Fibroblast of mammary gland (primary cell): ENCODE measurements around the gene MUC5B.
"Not testable (repeated sequence)": the region's sequence is repeated elsewhere in the genome, so short reads cannot be mapped to it uniquely, and the experiment has no call there.

Experiments
- DNase-seq: peaks from one replicate; pipeline ENCODE4 v3.0.0-alpha.2; 2010; ENCODE audit warnings: low read depth
- H3K4me3 ChIP-seq: 2 replicates; pipeline ENCODE4 v1.5.1; 2011; ENCODE audit warnings: low read depth, mild to moderate bottlenecking, low read length, moderate library complexity; ENCODE audit not compliant: control insufficient read depth
- TF ChIP-seq, protein P1 (sequence below): conservative IDR thresholded peaks from 2 replicates; pipeline ENCODE4 v1.5.1; 2011; ENCODE audit warnings: low read depth, low read length, inconsistent platforms; ENCODE audit not compliant: control insufficient read depth, insufficient read depth

MUC5B gene

DNA sequence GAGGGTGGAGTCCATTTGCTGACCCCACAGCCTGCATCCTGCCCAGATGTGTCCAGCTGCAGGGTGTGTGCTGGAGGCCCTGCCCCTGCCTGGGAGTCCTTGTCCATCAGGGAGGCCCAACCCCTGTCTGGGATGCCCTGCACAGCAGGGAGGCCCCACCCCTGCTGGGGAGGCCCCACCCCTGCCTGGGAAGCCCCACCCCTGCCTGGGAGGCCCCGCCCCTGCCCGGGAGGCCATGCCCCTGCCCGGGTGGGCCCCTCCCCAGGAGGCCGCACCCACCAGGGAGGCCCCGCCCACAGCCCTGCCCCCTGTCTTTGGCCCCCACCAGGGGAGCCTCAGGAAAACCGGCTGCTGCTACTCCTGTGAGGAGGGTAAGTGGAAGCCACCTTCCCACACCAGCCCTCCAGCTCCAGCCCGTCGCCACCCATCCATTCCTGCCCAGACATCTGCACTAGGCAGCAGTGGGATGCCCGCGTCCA lies 37.2 kb downstream of the MUC5B start:
- peak; percentile 27 for DNase-seq
- TF ChIP-seq, protein P1, sequence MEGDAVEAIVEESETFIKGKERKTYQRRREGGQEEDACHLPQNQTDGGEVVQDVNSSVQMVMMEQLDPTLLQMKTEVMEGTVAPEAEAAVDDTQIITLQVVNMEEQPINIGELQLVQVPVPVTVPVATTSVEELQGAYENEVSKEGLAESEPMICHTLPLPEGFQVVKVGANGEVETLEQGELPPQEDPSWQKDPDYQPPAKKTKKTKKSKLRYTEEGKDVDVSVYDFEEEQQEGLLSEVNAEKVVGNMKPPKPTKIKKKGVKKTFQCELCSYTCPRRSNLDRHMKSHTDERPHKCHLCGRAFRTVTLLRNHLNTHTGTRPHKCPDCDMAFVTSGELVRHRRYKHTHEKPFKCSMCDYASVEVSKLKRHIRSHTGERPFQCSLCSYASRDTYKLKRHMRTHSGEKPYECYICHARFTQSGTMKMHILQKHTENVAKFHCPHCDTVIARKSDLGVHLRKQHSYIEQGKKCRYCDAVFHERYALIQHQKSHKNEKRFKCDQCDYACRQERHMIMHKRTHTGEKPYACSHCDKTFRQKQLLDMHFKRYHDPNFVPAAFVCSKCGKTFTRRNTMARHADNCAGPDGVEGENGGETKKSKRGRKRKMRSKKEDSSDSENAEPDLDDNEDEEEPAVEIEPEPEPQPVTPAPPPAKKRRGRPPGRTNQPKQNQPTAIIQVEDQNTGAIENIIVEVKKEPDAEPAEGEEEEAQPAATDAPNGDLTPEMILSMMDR, result no peak
- no peak overlapping the region for H3K4me3 ChIP-seq

DNA sequence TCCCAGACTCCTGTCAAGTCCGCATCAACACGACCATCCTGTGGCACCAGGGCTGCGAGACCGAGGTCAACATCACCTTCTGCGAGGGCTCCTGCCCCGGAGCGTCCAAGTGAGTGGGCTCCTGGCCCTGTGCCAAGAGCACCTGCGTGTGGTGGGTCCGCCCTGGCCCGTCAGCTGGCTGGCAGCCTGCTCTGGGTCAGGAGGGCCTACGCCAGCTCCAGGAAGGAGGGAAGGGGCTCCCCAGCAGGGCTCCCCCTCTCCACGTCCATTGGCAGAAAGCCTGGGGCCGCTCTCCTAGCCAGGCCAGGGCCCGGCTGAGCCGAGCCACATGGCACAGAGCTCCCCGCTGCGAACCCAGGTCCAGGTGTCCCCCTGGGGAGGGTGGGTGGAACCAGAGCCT lies 37.8 kb downstream of the MUC5B start:
- DNase-seq, result no peak
- H3K4me3 ChIP-seq, result no peak overlapping the region
- TF ChIP-seq, protein P1, result no peak

DNA sequence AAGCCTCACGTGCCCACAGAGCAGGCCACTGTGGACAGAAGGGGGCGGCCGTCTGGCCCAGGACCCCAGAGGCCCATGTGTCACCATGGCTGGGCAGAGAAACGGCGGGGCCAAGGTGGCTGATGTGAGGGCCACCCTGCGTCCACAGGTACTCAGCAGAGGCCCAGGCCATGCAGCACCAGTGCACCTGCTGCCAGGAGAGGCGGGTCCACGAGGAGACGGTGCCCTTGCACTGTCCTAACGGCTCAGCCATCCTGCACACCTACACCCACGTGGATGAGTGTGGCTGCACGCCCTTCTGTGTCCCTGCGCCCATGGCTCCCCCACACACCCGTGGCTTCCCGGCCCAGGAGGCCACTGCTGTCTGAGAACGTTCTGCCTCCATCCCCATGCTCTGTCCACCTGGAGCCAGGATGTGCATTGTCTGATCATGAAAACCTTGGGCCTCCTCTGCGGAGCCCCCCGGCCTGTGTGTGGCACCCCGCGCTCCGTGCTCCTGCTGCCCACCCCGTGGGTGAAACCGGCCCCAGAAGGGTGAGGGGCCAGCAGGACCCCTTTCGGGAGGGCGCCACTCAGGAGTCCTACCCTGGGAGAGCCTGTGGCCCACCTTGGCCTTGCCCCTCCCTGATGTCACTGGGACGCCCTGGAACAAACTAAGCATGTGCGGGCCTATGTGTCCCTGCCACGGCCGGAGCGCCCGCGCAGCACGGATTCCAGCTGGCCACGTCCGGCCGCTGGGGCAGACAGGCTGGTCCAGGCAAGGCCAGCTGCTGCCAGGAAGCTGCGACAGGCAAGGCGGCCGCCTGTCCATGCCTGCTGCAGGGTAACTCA lies 38.6 kb downstream of the MUC5B start:
- no peak for DNase-seq
- TF ChIP-seq, protein P1, result no peak
- H3K4me3 ChIP-seq, result no peak overlapping the region

DNA sequence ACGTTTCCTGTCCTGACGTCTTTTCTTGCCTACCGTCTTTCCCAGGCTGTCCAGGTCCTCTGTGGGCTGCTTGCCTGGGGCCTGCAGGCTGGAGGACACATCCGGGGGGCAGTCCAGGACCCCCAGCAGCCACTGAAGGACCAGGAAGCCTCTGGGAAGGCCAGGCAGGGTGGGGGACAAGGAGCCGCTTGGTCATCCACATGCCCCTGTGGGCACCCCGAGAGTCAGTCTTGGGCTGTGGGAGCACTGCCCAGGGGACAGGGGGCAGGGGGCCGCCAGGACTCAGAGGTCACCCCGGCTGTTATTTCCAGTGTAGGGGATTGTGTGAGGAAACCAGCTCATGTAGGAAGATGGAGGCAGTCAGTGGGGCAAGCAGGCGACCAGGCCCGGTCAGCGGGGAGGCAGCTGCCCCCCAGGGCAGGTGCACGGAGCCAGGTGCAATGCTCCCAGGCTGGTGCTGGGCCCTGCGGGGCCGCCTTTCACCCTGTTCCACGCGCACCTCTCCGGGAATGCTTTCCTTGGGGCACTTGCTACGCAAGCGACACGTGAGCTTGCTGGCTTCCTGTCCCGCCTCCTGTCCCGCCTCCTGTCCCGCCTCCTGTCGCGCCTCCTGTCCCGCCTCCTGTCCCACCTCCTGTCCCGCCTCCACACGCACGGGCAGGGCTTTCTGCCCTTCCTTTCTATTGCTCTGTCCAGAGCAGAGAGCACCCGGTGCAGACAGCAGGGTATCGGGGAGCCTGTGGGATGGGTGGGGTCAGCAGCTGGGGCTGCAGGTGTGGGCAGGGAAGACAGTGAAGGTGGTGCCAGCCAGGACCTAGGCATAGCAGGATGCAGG lies 39.5 kb downstream of the MUC5B start:
- TF ChIP-seq, protein P1, result no peak
- peak; percentile 80 for DNase-seq
- H3K4me3 ChIP-seq, result peak overlapping the region; percentile 42

DNA sequence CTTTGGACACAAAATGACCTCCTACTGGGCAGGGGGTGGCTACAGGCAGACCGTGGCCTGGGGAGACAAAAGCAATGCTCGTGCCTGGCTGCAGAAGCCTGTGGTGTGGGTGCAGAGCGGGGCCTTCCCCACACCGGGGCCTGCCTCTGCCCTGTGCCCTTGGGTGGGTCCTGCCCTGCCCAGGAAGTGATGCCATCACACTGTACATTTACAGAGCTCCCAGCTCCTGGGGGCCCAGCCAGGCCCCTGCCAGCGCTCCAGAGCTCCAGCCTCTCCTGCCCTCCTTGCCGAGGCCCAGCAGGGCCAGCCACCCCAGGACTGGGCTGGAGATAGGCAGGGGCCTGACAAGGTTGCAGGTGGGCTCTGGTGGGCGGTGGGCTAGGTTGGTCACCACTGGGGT lies 40.1 kb downstream of the MUC5B start:
- H3K4me3 ChIP-seq, result peak overlapping the region; percentile 16
- DNase-seq, result no peak
- TF ChIP-seq, protein P1, result no peak

DNA sequence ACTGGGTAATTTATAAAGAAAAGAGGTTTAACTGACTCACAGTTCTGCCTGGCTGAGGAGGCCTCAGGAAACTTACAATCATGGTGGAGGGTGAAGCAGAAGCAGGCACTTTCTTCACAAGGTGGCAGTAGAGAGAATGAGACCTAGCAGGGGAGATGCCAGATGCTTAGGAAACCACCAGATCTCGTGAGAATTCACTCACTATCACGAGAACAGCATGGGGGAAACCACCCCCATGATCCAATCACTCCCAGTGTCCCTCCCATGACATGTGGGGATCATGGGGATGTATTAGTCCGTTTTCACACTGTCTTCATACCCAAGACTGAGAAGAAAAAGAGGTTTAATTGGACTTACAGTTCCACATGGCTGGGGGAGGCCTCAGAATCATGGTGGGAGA lies 41.6 kb downstream of the MUC5B start:
- peak; percentile 86 for DNase-seq
- TF ChIP-seq, protein P1, result peak; percentile 51
- not testable (repeated sequence) for H3K4me3 ChIP-seq

DNA sequence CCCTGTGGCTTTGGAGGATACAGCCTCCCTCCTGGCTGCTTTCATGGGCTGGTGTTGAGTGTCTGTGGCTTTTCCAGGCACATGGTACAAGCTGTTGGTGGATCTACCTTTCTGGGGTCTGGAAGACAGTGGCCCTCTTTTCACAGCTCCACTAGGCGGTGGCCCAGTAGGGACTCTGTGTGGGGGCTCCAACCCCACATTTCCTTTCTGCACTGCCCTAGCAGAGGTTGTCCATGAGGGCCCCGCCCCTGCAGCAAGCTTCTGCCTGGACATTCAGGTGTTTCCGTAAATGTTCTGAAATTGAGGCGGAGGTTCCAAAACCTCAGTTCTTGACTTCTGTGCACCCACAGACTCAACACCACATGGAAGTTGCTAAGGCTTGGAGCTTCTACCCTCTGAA lies 42.6 kb downstream of the MUC5B start:
- DNase-seq, H3K4me3 ChIP-seq: not testable (repeated sequence)

DNA sequence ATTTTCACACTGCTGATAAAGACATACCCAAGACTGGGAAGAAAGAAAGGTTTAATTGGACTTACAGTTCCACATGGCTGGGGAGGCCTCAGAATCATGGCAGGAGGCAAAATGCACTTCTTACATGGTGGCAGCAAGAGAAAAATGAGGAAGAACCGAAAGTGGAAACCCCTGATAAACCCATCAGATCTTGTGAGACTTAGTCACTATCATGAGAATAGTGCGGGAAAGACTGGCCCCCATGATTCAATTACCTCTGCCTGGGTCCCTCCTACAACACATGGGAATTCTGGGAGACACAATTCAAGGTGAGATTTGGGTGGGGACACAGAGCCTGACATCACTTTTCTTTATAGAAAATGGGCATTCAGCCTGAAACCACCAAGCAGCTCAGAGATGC lies 44.1 kb downstream of the MUC5B start:
- not testable (repeated sequence) for DNase-seq, H3K4me3 ChIP-seq
